Caco-2 (cell line): ENCODE measurements around the gene MYH9. TPM values are rescaled to one million over a fixed set of nuclear protein-coding genes. Genes with fewer than 3 reads are reported as not detected.
A peak's percentile ranks its signal among the peaks of the same experiment; 100 is the strongest.
"Not testable (repeated sequence)": the region's sequence is repeated elsewhere in the genome, so short reads cannot be mapped to it uniquely, and the experiment has no call there.

Source experiments
- BruUV-seq: library from RNA; stranded (reverse); fragments of 400-500 nt; replicated peaks from 2 replicates; lab custom pipeline; 2021; lab: Mats Ljungman, UMichigan
- CTCF ChIA-PET: fragments of 300-600 bp; sonication (Branson Sonifier 250); formaldehyde crosslinking; loops from one replicate; lab custom pipeline; 2022; ENCODE audit warnings: antibody characterized with exemption; lab: Charles Lee
- POLR2A ChIA-PET: fragments of 300-600 bp; sonication (Branson Sonifier 250); formaldehyde crosslinking; loops from one replicate; lab custom pipeline; 2022; ENCODE audit warnings: antibody characterized with exemption; lab: Charles Lee
- DNase-seq, 2 experiments: peaks; one replicate each; pipeline versions ENCODE4 v3.0.0 to v3.0.0-alpha.2; 2020 to 2022
- H3K27me3 ChIP-seq: replicated peaks from 2 replicates; pipeline ENCODE4 v1.6.0; 2011; ENCODE audit warnings: low read length; ENCODE audit not compliant: control insufficient read depth, insufficient read depth
- H3K36me3 ChIP-seq: 2 replicates; pipeline ENCODE4 v1.5.1; 2011; ENCODE audit warnings: low read length; ENCODE audit not compliant: control insufficient read depth, insufficient read depth
- H3K4me1 ChIP-seq: fragments of 250-450 bp; sonication (Bioruptor Pico); 2 replicates; pipeline ENCODE4 v1.5.1; 2020; ENCODE audit warnings: mild to moderate bottlenecking
- H3K4me3 ChIP-seq: 2 replicates; pipeline ENCODE4 v1.5.1; 2011; ENCODE audit warnings: low read depth, mild to moderate bottlenecking, control low read depth, low read length
- H3K9me3 ChIP-seq: fragments of 250-450 bp; sonication (Bioruptor Pico); 2 replicates; pipeline ENCODE4 v1.5.1; 2020; ENCODE audit warnings: mild to moderate bottlenecking, moderate library complexity
- H3K27ac Mint-ChIP-seq: one replicate; pipeline ENCODE4 v1.8.0; 2022; ENCODE audit warnings: mixed read lengths; ENCODE audit not compliant: unreplicated experiment
- H3K27me3 Mint-ChIP-seq: one replicate; pipeline ENCODE4 v1.8.0; 2022; ENCODE audit warnings: mixed read lengths; ENCODE audit not compliant: insufficient read depth, unreplicated experiment
- H3K36me3 Mint-ChIP-seq: one replicate; pipeline ENCODE4 v1.8.0; 2022; ENCODE audit warnings: mild to moderate bottlenecking, mixed read lengths; ENCODE audit not compliant: insufficient read depth, unreplicated experiment
- H3K4me1 Mint-ChIP-seq: one replicate; pipeline ENCODE4 v1.8.0; 2022; ENCODE audit warnings: low read depth, mixed read lengths; ENCODE audit not compliant: unreplicated experiment
- H3K4me3 Mint-ChIP-seq: one replicate; pipeline ENCODE4 v1.8.0; 2022; ENCODE audit warnings: mild to moderate bottlenecking, moderate library complexity, mixed read lengths; ENCODE audit not compliant: unreplicated experiment
- H3K9me3 Mint-ChIP-seq: one replicate; pipeline ENCODE4 v1.8.0; 2022; ENCODE audit warnings: mixed read lengths; ENCODE audit not compliant: unreplicated experiment
- CTCF ChIP-seq, 2 experiments: fragments of 200-600 bp in 1 of 2; IDR thresholded peaks; 1 replicate in 1 of 2; 2 replicates in 1 of 2; pipeline versions ENCODE4 v1.5.1 to v1.8.0; 2011 to 2022; ENCODE audit warnings: antibody characterized with exemption in 1 of 2, control low read depth in 1 of 2, inconsistent platforms in 1 of 2, low read depth in 1 of 2, low read length in 1 of 2, mild to moderate bottlenecking in 1 of 2, moderate library complexity in 1 of 2; ENCODE audit not compliant: insufficient read depth in 1 of 2, severe bottlenecking in 1 of 2, unreplicated experiment in 1 of 2
- intact Hi-C: fragments of 100-400 bp; cut with micrococcal nuclease; formaldehyde crosslinking; loops from one replicate; pipeline ENCODE4 v1.10.0; 2022; ENCODE audit not compliant: unreplicated experiment
- total RNA-seq: library from RNA; stranded (reverse); gene quantifications from 2 replicates; pipeline ENCODE4 v1.2.3, GENCODE V29; 2022

Gene MYH9
- total RNA-seq, 1 experiment from 2014 or later = 513 TPM

GRCh38 chr22:36430863-36431262, 43.1 kb upstream of the MYH9 start:
- ChIA-PET POLR2A (no interaction called here), CTCF (no interaction called here)
- intact Hi-C loops = loop anchor here (5.0 kb wide), 1 partner anchor 69 kb away; no protein-coding TSS in a partner anchor
- no peak for DNase-seq
- no peak for TF ChIP-seq CTCF (IDR thresholded peaks at IDR 0.05; ENCODE audit: insufficient read depth in 1 of 2, low read depth in 1 of 2, low read length in 1 of 2, severe bottlenecking in 1 of 2, unreplicated experiment in 1 of 2)
- Histone ChIP-seq H3K36me3 (no peaks in the 10 kb centered on the region), H3K4me1 (peaks cover 65% of the 10 kb centered on the region), H3K9me3 (0 out of 2 replicates have a peak, but pooled peaks cover 9% of the 10 kb centered on the region), H3K27me3 (no peaks in the 10 kb centered on the region), H3K4me3 (no peak overlapping the region)
- no TSS peak for BruUV-seq
- H3K4me1 Mint-ChIP-seq = peaks cover 42% of the 10 kb centered on the region
- H3K9me3 Mint-ChIP-seq = no peaks in the 10 kb centered on the region
- H3K36me3 Mint-ChIP-seq = peaks cover 6% of the 10 kb centered on the region
- H3K4me3 Mint-ChIP-seq = no peak overlapping the region
- no peaks in the 10 kb centered on the region for H3K27me3 Mint-ChIP-seq
- H3K27ac Mint-ChIP-seq = no peak overlapping the region

- H3K9me3 ChIP-seq, DNase-seq, H3K27me3 ChIP-seq, intact Hi-C loops, H3K9me3 Mint-ChIP-seq, H3K36me3 Mint-ChIP-seq, CTCF ChIA-PET, H3K4me3 Mint-ChIP-seq, H3K4me3 ChIP-seq, H3K27me3 Mint-ChIP-seq, BruUV-seq, H3K36me3 ChIP-seq, H3K27ac Mint-ChIP-seq: not testable (repeated sequence)
- POLR2A ChIA-PET = interaction anchor here (0.7 kb wide), 1 partner anchor 67 kb away, joined by 7 read pairs; no protein-coding TSS in a partner anchor
- peaks cover 31% of the 10 kb centered on the region for H3K4me1 Mint-ChIP-seq
- peaks cover 50% of the 10 kb centered on the region for H3K4me1 ChIP-seq
Observed at GRCh38 chr22:36427952-36428351, 40.2 kb upstream of the MYH9 start.

GRCh38 chr22:36425977-36426523, 38.3 kb upstream of the MYH9 start:
- Mint-ChIP-seq H3K36me3 (no peaks in the 10 kb centered on the region), H3K9me3 (no peaks in the 10 kb centered on the region), H3K4me3 (no peak overlapping the region), H3K27me3 (no peaks in the 10 kb centered on the region), H3K27ac (peak overlapping the region; percentile 69), H3K4me1 (peaks cover 25% of the 10 kb centered on the region)
- intact Hi-C loops = no loop called here
- DNase-seq = peak; percentile 64 to 78
- TF ChIP-seq CTCF (IDR thresholded peaks at IDR 0.05; ENCODE audit: insufficient read depth in 1 of 2, low read depth in 1 of 2, low read length in 1 of 2, severe bottlenecking in 1 of 2, unreplicated experiment in 1 of 2) = peak in 1 of 2 experiments; percentile 33
- ChIA-PET CTCF (interaction anchor here (0.6 kb wide), 1 partner anchor 33 kb away, joined by 3 read pairs; no protein-coding TSS in a partner anchor), POLR2A (no interaction called here)
- H3K4me1 ChIP-seq = peaks cover 51% of the 10 kb centered on the region
- H3K4me3 ChIP-seq = no peak overlapping the region
- BruUV-seq = no TSS peak
- no peaks in the 10 kb centered on the region for H3K27me3 ChIP-seq
- no peaks in the 10 kb centered on the region for H3K36me3 ChIP-seq
- H3K9me3 ChIP-seq = 0 out of 2 replicates have a peak, but pooled peaks cover 9% of the 10 kb centered on the region
